ENCODE results near the gene PRPH.
"Not testable (repeated sequence)": the region's sequence is repeated elsewhere in the genome, so short reads cannot be mapped to it uniquely, and the experiment has no call there.

Gene PRPH

DNA sequence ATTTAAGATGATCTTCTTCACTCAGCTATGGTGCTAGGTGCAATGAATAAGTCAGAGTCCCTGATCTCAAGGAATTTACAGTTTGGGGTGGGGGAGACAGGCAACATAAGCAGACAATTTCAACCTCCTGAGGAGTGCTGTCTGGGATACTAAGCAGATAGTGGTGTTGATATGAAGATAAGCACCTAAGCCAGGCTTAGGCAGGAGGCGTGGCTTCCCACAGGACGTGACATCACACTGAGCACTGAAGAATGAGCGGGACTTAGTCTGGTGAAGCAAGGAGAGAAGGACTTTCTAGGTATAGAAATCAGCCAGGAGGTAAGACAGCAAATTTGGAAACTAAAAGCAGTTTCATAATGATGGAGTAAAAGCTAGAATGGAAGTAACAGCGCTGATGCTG is 6.8 kb downstream of the PRPH start:
- no peak for DNase-seq

GRCh38 chr12:49304161-49304560 is 9.2 kb downstream of the PRPH start:
- no peak for DNase-seq

DNA sequence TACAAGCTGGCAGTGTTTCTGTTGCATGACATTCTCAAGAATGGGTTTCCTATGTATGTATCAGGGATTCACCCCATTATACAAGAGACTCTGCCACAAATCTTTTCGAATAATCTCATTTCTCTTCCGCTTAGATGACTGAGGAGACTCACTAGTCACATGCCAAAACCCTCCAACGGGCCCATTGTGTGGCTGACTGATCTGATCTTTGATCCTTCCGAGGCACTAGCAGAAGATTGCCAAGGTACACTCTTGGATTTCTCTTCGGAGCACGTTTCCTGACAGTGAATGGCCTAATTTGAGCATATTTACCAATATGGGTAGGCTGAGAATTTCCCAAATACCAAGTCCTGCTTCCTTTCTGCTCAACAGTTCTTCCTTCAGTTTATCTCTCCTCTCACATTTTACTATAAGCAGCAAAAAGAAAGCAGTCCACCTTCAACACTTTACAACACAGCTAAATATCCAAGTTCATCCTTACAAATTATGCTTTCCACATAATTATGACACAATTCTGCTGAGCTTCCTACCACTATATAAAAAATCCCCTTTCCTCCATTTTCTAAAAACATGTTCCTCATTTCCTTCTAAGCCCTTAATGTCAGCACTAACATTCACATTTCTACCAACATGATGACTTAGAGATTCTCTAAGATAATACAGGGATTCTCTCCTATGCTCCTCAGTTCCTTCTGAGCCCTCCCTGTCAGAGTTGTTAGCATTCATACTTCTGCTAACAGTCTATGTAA is 11.0 kb downstream of the PRPH start:
- DNase-seq: no peak

DNA sequence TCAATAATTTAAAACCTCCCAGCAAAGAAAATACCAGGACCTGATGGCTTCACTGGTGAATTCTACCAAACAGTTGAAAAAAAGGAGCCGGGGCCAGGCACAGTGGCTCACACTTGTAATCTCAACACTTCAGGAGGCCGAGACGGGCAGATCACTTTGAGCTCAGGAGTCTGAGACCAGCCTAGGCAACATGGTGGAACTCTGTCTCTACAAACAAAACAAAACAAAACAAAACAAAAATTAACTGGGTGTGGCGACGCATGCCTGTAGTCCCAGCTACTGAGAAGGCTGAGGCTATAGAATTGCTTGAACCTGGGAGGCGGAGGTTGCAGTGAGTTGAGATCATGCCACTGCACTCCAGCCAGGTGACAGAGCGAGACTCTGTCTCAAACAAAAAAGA is 14.4 kb downstream of the PRPH start:
- no peak for DNase-seq

- not testable (repeated sequence) for DNase-seq
Observed at GRCh38 chr12:49310451-49311000, 15.6 kb downstream of the PRPH start.

- no peak for DNase-seq
Observed at GRCh38 chr12:49314811-49315210, 19.9 kb downstream of the PRPH start.

- DNase-seq: not testable (repeated sequence)
Observed at GRCh38 chr12:49317118-49317517, 22.2 kb downstream of the PRPH start.

- not testable (repeated sequence) for DNase-seq
Observed at GRCh38 chr12:49320411-49321103, 25.6 kb downstream of the PRPH start.

DNA sequence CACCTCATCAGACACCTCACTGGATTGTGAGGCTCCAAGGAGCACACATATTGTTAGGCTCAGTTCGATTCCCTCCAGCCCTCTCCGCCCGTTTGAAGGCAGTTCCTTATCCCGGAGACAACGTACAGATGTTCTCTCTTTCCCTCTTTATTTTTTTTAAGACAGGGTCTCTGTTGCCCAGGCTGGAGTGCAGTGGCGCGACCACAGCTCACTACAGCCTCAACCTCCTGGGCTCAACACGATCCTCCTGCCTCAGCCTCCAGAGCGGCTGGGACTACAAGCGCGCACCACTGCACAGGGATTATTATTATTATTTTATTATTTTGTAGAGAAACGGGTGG is 27.4 kb downstream of the PRPH start:
- DNase-seq: no peak

GRCh38 chr12:49322708-49323523 is 28.0 kb downstream of the PRPH start, which contains the start of gene TROAP:
Gene TROAP, plus strand, starts transcription at chr12:49323255. Its CDS starts 354 bp downstream, at chr12:49323609.
- DNase-seq: peak; percentile 96 to 97

DNA sequence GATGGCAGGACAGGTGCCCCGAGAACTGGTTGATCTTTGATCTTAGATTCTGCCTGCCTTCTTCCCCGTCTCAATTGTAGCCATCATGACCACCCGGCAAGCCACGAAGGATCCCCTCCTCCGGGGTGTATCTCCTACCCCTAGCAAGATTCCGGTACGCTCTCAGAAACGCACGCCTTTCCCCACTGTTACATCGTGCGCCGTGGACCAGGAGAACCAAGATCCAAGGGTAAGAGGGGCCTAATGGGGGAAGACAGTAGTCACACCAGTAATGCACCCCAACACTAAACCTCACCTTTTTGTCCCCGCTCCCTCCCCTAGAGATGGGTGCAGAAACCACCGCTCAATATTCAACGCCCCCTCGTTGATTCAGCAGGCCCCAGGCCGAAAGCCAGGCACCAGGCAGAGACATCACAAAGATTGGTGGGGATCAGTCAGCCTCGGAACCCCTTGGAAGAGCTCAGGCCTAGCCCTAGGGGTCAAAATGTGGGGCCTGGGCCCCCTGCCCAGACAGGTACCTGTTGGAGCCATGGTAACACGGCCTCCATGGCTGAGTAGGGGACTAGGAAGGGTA is 28.7 kb downstream of the PRPH start:
- DNase-seq: no peak

- DNase-seq: no peak
Observed at GRCh38 chr12:49325606-49326005, 30.7 kb downstream of the PRPH start.

- no peak for DNase-seq
Observed at GRCh38 chr12:49327368-49327767, 32.4 kb downstream of the PRPH start.

DNA sequence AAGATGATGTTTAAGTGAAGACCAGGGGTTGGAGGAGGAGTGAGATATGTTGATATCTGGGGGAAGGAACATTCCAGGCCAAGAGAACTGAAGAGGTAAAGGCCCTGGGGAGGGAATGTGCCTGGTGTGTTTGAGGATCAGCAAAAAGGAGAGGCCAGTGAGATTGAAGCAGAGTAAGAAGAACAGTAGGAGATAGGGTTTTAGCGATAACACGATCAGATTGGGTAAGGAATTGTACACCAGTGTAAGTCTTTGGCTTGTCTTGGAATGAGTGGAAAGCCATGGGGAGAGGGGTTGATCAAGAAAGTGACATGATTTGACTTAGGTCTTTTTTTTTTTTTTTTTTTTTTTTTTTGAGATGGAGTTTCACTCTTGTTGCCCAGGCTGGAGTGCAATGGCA is 32.9 kb downstream of the PRPH start:
- no peak for DNase-seq

DNA sequence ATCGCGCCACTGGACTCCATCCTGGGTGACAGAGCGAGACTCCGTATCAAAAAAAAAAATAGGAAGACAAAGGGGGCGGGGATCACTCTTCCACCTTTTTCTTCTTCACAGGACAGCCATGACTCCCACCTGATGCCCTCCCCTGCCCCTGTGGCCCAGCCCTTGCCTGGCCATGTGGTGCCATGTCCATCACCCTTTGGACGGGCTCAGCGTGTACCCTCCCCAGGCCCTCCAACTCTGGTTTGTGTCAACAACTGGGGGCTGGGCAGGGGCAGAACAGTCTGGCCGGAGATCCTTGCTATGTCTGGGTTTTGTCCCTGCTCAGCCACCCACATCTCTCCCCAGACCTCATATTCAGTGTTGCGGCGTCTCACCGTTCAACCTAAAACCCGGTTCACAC is 33.9 kb downstream of the PRPH start:
- no peak for DNase-seq

DNA sequence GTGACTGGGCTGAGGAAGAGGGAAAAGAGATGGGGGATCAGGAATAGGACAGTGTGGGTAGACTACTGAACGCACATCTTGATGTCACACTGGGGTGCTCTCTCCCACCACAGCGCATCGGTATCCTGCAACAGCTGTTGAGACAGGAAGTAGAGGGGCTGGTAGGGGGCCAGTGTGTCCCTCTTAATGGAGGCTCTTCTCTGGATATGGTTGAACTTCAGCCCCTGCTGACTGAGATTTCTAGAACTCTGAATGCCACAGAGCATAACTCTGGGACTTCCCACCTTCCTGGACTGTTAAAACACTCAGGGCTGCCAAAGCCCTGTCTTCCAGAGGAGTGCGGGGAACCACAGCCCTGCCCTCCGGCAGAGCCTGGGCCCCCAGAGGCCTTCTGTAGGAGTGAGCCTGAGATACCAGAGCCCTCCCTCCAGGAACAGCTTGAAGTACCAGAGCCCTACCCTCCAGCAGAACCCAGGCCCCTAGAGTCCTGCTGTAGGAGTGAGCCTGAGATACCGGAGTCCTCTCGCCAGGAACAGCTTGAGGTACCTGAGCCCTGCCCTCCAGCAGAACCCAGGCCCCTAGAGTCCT is 35.2 kb downstream of the PRPH start:
- DNase-seq: no peak

DNA sequence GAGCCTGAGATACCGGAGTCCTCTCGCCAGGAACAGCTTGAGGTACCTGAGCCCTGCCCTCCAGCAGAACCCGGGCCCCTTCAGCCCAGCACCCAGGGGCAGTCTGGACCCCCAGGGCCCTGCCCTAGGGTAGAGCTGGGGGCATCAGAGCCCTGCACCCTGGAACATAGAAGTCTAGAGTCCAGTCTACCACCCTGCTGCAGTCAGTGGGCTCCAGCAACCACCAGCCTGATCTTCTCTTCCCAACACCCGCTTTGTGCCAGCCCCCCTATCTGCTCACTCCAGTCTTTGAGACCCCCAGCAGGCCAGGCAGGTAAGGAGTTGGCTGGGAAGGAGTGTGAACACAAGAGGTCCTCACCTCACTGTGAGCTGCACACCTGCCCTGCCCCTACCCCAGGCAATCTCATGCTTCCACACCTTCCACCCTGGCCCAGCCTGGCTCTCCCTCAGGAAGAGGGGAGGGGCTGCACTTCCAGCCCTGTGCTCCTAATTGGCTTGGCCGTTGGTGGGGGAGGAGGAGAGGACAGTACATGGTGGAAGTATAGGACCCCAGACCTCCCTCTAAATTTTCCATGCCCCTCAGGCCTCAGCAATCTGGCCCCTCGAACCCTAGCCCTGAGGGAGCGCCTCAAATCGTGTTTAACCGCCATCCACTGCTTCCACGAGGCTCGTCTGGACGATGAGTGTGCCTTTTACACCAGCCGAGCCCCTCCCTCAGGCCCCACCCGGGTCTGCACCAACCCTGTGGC is 35.9 kb downstream of the PRPH start:
- no peak for DNase-seq

DNA sequence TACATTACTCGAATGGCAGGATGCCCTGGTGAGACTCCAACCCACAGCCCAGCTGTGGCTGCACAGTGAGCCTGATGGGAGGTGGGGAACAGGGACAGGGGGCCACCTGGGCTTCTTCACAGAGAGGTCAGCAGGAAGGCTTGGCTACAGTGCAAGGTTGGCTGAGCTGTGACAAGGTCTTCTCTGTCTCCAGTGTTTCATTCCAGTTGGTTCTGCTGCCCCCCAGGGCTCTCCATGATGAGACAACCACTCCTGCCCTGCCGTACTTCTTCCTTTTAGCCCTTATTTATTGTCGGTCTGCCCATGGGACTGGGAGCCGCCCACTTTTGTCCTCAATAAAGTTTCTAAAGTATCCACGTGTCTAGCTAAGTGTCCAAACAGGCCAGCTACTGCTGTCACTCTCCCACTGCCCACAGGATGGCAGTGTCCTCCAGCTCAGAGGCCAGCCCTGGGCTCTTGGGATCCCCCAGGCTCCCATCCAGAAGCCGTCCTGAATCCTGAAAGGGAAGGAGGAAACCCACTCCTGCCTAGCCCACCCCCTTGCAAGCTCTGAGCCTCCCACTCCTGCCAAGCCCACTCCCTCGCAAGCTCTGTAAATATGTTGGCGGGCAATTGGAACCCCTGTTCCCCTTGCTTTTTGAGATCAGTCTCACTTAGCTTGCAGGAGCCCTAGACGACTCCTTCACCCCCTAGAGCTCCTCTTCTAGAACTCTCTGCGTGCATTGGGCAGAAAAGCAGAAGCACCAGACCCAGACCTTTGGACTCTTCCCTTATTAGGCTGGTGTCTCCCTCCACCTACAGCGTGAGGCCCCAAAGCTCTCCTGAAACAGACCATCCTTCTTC is 36.7 kb downstream of the PRPH start:
- no peak for DNase-seq

DNA sequence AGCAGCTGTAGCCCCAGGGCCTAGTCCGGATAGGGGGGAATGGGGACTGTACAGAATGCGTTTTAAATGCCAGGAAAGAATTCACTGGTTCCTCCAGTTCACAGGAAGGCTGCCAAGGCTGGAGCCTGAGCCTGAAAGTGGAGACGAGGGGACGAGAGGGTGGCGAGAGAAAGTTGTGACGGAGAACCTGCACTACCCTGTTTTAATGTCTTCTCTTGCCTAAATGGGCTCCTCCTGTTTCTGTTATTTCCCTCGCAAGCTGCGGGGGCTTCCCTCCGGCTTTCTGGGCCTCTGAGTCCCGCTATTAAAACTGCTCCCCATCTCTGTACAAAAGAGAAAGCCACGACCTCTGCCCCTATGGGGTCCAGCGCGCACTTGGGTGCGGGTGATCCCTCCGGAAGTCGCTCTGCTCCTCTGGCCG is 37.5 kb downstream of the PRPH start:
- DNase-seq: no peak

DNA sequence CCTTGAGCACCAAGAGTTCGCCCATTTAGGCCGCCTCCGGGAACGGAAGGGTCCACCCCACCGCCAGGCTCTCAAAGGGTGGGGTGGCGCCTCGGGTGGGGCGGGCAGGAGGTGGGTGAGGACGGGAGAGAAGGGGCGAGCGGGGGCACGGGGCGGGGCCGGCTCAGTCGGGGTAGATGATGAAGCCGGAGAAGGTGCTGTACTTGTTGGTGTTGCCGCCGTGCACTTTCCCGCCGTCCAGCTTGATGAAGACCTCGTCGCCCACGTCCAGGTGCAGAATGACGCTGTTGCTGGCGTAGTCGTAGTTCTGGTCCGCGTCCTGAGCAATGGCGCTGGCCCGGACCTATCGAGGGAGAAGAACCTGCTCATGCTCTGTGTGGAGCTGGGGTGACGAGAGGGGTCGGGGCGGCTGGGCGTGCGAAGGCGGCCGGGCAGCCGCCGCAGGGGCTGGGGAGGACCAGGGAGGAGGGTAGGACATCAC is 38.0 kb downstream of the PRPH start:
- DNase-seq: no peak

- not testable (repeated sequence) for DNase-seq
Observed at GRCh38 chr12:49333778-49334177, 38.8 kb downstream of the PRPH start.
